GM13976 (cell line): ENCODE data around the gene DICER1.

Experiments used
- DNase-seq: peaks from one replicate; pipeline ENCODE4 v3.0.0; 2012; ENCODE audit warnings: low spot score
- in situ Hi-C: fragments of 300-500 bp; cut with MboI; formaldehyde crosslinking; loops from one replicate; pipeline ENCODE4 v1.12.0; 2022; ENCODE audit warnings: low sequenced_read_pairs, mixed read lengths, inconsistent platforms; ENCODE audit not compliant: unreplicated experiment
- TF ChIP-seq, protein P1 (sequence below): IDR thresholded peaks from 2 replicates; pipeline ENCODE4 v1.5.1; 2012; ENCODE audit warnings: borderline replicate concordance, mild to moderate bottlenecking; ENCODE audit not compliant: insufficient read depth; ENCODE audit errors: extremely low read depth, missing control alignments, control extremely low read depth

Gene DICER1

DNA sequence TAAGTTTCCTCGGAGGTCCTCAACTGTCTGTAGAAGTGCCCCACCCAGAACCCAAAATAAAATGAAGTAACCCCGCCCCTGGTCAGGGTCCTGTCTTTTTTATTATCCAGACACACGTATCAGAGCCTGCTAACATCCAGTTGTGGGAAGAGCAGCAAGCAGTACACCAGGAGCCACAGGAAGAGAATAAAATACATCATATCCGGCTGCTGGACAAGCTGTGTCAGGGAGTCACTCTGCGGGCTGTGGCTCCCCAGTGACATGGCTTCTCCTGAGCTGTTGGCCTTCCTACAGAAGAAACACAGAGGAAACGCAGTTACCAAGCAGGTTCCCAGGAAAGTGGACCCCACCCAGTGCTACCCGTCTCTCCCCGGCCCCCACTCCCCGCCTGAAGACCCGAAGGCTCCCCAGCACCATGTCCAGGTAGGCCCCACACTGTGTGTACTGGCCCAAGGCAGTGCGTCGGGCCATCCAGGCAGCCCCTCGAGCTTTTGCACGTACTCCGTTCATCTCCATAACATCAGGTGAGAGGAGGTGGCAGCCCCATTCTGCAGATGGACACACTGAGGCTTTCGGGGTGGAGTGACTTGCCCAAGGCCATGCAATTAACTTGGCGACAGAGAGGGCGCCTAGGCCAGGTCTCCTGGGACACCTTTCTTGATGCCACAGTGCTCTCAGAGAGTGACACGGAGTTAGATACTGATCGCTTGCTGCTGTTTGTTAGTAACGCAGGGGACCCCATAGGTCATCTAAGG, 34.3 kb upstream of the DICER1 start:
- TF ChIP-seq, protein P1, sequence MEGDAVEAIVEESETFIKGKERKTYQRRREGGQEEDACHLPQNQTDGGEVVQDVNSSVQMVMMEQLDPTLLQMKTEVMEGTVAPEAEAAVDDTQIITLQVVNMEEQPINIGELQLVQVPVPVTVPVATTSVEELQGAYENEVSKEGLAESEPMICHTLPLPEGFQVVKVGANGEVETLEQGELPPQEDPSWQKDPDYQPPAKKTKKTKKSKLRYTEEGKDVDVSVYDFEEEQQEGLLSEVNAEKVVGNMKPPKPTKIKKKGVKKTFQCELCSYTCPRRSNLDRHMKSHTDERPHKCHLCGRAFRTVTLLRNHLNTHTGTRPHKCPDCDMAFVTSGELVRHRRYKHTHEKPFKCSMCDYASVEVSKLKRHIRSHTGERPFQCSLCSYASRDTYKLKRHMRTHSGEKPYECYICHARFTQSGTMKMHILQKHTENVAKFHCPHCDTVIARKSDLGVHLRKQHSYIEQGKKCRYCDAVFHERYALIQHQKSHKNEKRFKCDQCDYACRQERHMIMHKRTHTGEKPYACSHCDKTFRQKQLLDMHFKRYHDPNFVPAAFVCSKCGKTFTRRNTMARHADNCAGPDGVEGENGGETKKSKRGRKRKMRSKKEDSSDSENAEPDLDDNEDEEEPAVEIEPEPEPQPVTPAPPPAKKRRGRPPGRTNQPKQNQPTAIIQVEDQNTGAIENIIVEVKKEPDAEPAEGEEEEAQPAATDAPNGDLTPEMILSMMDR, result no peak
- DNase-seq, result no peak
- in situ Hi-C loops, result loop anchor here (25.0 kb wide), 1 partner anchor 504 kb away; no protein-coding TSS in a partner anchor

DNA sequence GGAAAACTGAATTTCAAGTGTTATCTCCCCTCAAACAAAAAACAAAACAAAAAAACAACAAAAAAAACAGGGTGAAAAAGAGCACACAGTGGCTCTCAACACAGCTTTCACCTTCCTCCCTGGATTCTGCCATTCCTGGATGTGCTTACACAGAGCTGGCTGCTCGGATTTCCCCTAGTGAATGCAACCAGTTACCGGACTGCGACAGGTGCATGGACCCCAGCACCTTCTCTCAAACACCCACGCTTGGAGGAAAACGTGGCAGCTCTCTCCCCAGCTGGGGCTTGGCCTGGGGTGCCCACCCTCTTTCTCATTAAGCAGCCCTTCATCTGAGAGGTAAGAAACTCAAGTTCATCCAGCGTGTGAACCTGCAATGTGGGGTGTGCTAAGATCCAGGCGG, 33.5 kb upstream of the DICER1 start:
- no peak for DNase-seq
- TF ChIP-seq, protein P1, result no peak
- in situ Hi-C loops, result loop anchor here (25.0 kb wide), 1 partner anchor 504 kb away; no protein-coding TSS in a partner anchor

DNA sequence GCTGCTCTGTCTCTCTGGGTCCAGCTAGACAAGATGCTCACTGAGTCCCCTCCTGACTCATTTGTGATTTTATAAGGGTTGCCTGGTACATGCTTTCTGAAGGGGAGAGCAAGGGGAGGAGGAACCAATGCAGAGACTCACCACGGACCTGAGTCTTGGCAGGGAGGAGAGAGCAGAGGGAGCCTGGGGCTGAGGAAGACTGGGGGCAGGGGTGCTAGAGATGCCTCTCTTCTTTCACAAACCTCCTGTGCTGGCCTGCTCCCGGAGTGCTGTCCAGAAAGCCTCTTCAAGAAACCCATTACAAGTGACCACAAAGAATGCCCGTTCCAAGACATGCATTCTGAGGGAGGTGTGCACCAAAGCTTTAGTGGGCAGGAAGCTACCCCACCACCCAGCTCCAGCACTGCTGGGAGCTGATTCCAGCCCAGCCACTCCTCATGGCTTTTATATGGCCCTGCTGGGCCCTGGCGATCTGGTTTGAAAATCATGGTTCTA, 33.1 kb upstream of the DICER1 start:
- no peak for DNase-seq
- TF ChIP-seq, protein P1, result no peak
- in situ Hi-C loops, result loop anchor here (25.0 kb wide), 1 partner anchor 503 kb away; no protein-coding TSS in a partner anchor

DNA sequence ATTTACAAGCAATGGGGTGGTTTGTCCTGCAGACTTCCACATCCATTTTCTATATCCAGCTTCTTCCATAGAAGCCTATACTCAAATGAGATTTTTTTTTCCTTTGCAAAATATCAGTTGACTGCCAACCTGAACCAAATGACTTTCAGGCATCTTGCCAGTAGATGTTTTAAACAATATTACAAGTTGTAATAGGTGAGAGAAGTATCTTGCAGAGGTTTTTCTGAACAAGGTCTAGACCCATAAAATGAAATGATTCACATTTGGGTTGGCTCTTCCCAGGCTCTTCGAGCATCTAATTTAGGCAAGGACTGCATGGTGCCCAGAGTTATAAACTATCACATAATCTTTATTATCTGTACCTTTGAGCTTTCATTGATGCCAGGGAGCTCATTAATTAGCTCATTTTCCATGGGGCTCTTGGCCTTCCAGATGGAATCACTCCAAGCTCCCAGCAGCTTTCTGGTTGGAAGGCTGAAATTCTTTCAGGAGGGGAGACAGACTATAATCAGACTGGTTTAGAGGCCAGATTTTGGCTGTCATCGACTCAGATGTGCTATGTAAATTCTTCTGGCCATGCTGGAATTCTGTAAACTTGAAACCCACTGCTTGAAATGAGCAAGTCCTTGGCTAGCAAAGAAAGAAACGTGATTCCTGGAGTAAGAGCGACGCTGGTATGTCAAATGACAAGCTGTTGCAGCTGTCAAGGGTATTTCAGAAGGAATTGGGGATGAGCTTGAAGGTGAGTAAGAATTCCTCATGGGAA, 32.2 kb upstream of the DICER1 start:
- in situ Hi-C loops, result loop anchor here (25.0 kb wide), 1 partner anchor 502 kb away; no protein-coding TSS in a partner anchor
- DNase-seq, result no peak
- TF ChIP-seq, protein P1, result no peak

DNA sequence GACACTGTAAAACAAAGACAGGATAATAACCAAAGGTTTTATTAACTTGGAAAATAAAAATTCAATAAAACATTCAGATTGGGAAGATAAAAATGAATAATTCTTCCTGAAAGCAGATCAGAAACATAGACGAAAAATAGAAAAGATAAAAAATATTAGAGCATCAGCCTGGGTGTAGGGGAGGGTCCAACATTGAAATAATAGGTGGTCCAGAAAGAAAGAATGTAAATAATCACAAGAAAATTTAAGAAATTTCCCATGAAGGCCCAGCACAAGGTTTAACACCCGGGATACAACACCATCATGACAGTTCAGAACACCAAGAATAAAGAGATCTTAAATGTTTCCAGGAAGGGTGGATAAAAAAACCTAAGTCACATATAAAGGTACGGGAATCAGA, 31.1 kb upstream of the DICER1 start:
- DNase-seq, result no peak
- in situ Hi-C loops, result loop anchor here (25.0 kb wide), 1 partner anchor 501 kb away; no protein-coding TSS in a partner anchor
- TF ChIP-seq, protein P1, result no peak

DNA sequence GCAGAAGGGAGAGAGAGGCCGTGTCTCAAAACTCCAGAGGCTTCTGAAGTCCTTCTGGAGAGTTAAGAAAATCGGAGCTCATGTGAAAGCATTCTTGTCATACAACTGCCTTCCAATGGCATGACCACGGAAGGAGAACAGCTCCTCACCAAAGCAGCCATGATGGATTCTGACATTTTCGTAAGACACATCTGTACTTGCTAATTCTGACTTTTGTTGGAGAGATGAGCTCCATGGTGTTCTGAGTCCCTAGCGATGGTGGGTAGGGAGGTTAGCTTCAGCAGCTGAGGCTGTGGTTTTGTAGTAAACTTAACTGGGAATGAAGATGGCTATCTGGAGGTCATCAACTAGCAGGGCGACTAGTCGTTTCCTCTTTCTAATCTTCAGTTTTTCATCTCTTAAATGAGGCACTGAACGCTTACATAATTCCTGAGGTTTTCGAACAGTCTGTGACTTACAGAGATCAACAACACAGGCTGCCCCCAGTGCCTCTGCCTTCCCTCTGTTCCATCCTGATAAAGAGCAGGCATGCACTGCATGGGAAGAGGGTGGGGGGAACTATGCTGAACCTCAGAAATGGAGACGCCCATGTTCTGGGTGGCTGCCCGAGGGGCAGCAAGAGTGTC, 28.6 kb upstream of the DICER1 start:
- TF ChIP-seq, protein P1, result no peak
- in situ Hi-C loops, result loop anchor here (25.0 kb wide), 1 partner anchor 499 kb away; no protein-coding TSS in a partner anchor

More for the DNA sequence above, 28.6 kb upstream of the DICER1 start:
- no peak for DNase-seq
